Peyer's patch (tissue), 4 donors: Measurements from ENCODE around the gene OSBPL6. TPM values are rescaled to one million over a fixed set of nuclear protein-coding genes. Genes with fewer than 3 reads are reported as not detected.

Experiments
- DNase-seq, 3 donors: peaks; one replicate each; pipeline ENCODE4 v3.0.0-alpha.2; 2017 to 2019
- H3K27ac ChIP-seq, 4 donors: fragments of 200-600 bp; sonication (generic); one replicate each; pipeline ENCODE4 v1.5.1; 2016 to 2019
- H3K27me3 ChIP-seq, 2 donors: fragments of 200-600 bp; sonication (generic); one replicate each; pipeline ENCODE4 v1.5.1; 2019
- H3K36me3 ChIP-seq, 3 donors: fragments of 200-600 bp; sonication (generic); one replicate each; pipeline ENCODE4 v1.5.1; 2016 to 2019
- H3K4me1 ChIP-seq, 4 donors: fragments of 200-600 bp; sonication (generic); one replicate each; pipeline ENCODE4 v1.5.1; 2016 to 2019
- H3K4me3 ChIP-seq, 4 donors: fragments of 200-600 bp; sonication (generic); 1 replicate in 3 of 4; 2 replicates in 1 of 4; pipeline ENCODE4 v1.5.1; 2016 to 2019; ENCODE audit warnings: mild to moderate bottlenecking in 1 of 4
- H3K9me3 ChIP-seq, 4 donors: fragments of 200-600 bp; sonication (generic); one replicate each; pipeline ENCODE4 v1.5.1; 2016 to 2019; ENCODE audit warnings: mild to moderate bottlenecking in 1 of 4
- CTCF ChIP-seq, 6 experiments: fragments of 450-650 bp in 4 of 6; fragments of 200-600 bp in 2 of 6; sonication (generic) in 1 of 6; IDR thresholded peaks; one replicate each; pipeline ENCODE4 v1.5.1; 2017 to 2019; ENCODE audit warnings: antibody characterized with exemption in 6 of 6, mild to moderate bottlenecking in 3 of 6, moderate library complexity in 1 of 6
- POLR2A ChIP-seq, 2 donors: fragments of 450-650 bp; IDR thresholded peaks; one replicate each; pipeline ENCODE4 v1.5.1; 2017; ENCODE audit warnings: antibody characterized with exemption in 2 of 2, mild to moderate bottlenecking in 2 of 2, moderate library complexity in 2 of 2
- total RNA-seq, 4 donors: library from RNA; depleted of rRNA; stranded (reverse); fragments of >200 nt; gene quantifications; one replicate each; pipeline ENCODE4 v1.1.0, GENCODE V29; 2016

OSBPL6 gene
- total RNA-seq, 4 donors from 2014 or later, result 3.4 to 14.9 (median 4.9) TPM

GRCh38 chr2:178429336-178429735, 235.0 kb downstream of the OSBPL6 start:
- no peak for DNase-seq
- H3K36me3 ChIP-seq, result peaks cover 0 to 41% (median 0%) of the 10 kb centered on the region in 3 donors
- no peak overlapping the region for H3K4me3 ChIP-seq
- TF ChIP-seq CTCF (IDR thresholded peaks at IDR 0.05), result no peak
- no peak for TF ChIP-seq POLR2A (IDR thresholded peaks at IDR 0.05)
- H3K27ac ChIP-seq, result no peak overlapping the region
- H3K4me1 ChIP-seq, result no peaks in the 10 kb centered on the region
- no peaks in the 10 kb centered on the region for H3K27me3 ChIP-seq
- H3K9me3 ChIP-seq, result no peaks in the 10 kb centered on the region

GRCh38 chr2:178436662-178437061, 242.3 kb downstream of the OSBPL6 start:
- H3K27me3 ChIP-seq, result no peaks in the 10 kb centered on the region
- no peak overlapping the region for H3K4me3 ChIP-seq
- H3K4me1 ChIP-seq, result no peaks in the 10 kb centered on the region
- DNase-seq, result no peak
- TF ChIP-seq POLR2A (IDR thresholded peaks at IDR 0.05), result no peak
- no peak for TF ChIP-seq CTCF (IDR thresholded peaks at IDR 0.05)
- H3K27ac ChIP-seq, result no peak overlapping the region
- H3K9me3 ChIP-seq, result no peaks in the 10 kb centered on the region
- H3K36me3 ChIP-seq, result peaks cover 0 to 82% (median 0%) of the 10 kb centered on the region in 3 donors

- Histone ChIP-seq H3K27ac (no peak overlapping the region), H3K36me3 (peaks cover 0 to 82% (median 0%) of the 10 kb centered on the region in 3 donors), H3K4me3 (no peak overlapping the region), H3K4me1 (no peaks in the 10 kb centered on the region), H3K27me3 (no peaks in the 10 kb centered on the region), H3K9me3 (no peaks in the 10 kb centered on the region)
- TF ChIP-seq POLR2A (IDR thresholded peaks at IDR 0.05) (no peak), CTCF (IDR thresholded peaks at IDR 0.05) (no peak)
- no peak for DNase-seq
Measured at GRCh38 chr2:178441426-178441825, 247.1 kb downstream of the OSBPL6 start.

- Histone ChIP-seq H3K36me3 (peaks cover 0 to 35% (median 0%) of the 10 kb centered on the region in 3 donors), H3K4me1 (peaks cover 0 to 23% (median 0%) of the 10 kb centered on the region in 4 donors), H3K27me3 (no peaks in the 10 kb centered on the region), H3K27ac (no peak overlapping the region), H3K9me3 (no peaks in the 10 kb centered on the region), H3K4me3 (no peak overlapping the region)
- no peak for DNase-seq
- TF ChIP-seq POLR2A (IDR thresholded peaks at IDR 0.05) (no peak), CTCF (IDR thresholded peaks at IDR 0.05) (no peak)
Measured at GRCh38 chr2:178448968-178449661, 254.8 kb downstream of the OSBPL6 start.

- H3K9me3 ChIP-seq, result no peaks in the 10 kb centered on the region
- H3K4me1 ChIP-seq, result peaks cover 0 to 23% (median 0%) of the 10 kb centered on the region in 4 donors
- peak overlapping the region; percentile 97 to 99 (median 98) for H3K27ac ChIP-seq
- H3K27me3 ChIP-seq, result no peaks in the 10 kb centered on the region
- H3K4me3 ChIP-seq, result peak overlapping the region; percentile 85 to 94 (median 90)
- no peak for DNase-seq
- TF ChIP-seq CTCF (IDR thresholded peaks at IDR 0.05) (no peak), POLR2A (IDR thresholded peaks at IDR 0.05) (no peak)
- peaks cover 0 to 27% (median 0%) of the 10 kb centered on the region in 3 donors for H3K36me3 ChIP-seq
Measured at GRCh38 chr2:178449700-178450523, 255.6 kb downstream of the OSBPL6 start.
